HEK293 (cell line): ENCODE results near the gene BBX.

Source experiments
- KLF16 ChIP-seq: fragments of 450-650 bp; formaldehyde crosslinking; IDR thresholded peaks from 2 replicates; pipeline ENCODE4 v1.5.1; 2017; ENCODE audit warnings: missing biosample characterization, missing genetic modification characterization
- MYNN ChIP-seq: fragments of 450-650 bp; formaldehyde crosslinking; IDR thresholded peaks from 2 replicates; pipeline ENCODE4 v1.5.1; 2016; ENCODE audit warnings: missing biosample characterization, missing genetic modification characterization, borderline replicate concordance
- ZNF654 ChIP-seq: fragments of 450-650 bp; formaldehyde crosslinking; IDR thresholded peaks from 2 replicates; pipeline ENCODE4 v1.5.1; 2016; ENCODE audit warnings: low read depth, missing biosample characterization, missing genetic modification characterization
- TF ChIP-seq, protein P1 (sequence below): fragments of 450-650 bp; formaldehyde crosslinking; IDR thresholded peaks from 2 replicates; pipeline ENCODE4 v1.5.1; 2016; ENCODE audit warnings: missing biosample characterization, missing genetic modification characterization
- TF ChIP-seq, protein P2 (sequence below): fragments of 450-650 bp; formaldehyde crosslinking; IDR thresholded peaks from 2 replicates; pipeline ENCODE4 v1.5.1; 2016; ENCODE audit warnings: missing biosample characterization, missing genetic modification characterization
- TF ChIP-seq, protein P3 (sequence below): fragments of 450-650 bp; formaldehyde crosslinking; IDR thresholded peaks from 2 replicates; pipeline ENCODE4 v1.5.1; 2017; ENCODE audit warnings: missing biosample characterization, missing genetic modification characterization

DNA sequence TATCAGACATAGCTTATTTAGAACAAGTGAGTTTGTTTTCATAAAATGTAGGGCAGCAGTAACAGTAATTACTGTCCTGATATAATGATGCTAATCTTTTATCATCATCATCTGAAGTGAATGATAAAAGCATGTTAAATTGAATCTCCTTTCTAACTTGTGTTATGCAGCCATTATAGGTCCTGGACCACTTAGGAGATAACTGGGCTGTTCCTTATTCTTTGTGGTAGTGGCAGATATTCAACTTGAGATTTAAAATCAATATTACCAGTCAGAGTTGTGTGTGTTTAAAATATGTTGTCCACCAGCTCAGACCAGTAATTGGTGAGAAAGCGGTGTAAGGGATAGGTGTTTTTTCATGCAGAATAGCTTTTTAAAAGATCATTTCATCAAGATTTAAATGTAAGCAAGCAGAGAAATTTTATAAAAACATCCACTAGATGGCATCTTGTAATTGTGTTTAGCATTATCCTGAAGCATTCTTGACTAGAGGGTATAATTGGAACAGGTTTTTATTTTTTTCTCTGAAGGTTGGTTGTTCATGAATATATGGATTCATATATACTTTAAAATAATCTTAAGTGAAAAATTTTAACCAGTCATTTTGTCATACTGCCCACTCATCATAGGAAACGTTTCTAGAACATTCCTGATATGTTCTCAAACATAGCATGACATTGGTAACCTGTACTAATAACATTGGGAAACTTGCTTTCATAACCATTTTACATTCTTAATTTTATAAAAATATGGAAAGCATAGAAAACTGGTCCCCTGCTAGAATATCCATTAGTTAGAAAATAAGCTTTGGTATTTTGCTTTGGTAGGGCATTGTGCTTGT, 153.9 kb downstream of the BBX start:
- TF ChIP-seq, protein P1, sequence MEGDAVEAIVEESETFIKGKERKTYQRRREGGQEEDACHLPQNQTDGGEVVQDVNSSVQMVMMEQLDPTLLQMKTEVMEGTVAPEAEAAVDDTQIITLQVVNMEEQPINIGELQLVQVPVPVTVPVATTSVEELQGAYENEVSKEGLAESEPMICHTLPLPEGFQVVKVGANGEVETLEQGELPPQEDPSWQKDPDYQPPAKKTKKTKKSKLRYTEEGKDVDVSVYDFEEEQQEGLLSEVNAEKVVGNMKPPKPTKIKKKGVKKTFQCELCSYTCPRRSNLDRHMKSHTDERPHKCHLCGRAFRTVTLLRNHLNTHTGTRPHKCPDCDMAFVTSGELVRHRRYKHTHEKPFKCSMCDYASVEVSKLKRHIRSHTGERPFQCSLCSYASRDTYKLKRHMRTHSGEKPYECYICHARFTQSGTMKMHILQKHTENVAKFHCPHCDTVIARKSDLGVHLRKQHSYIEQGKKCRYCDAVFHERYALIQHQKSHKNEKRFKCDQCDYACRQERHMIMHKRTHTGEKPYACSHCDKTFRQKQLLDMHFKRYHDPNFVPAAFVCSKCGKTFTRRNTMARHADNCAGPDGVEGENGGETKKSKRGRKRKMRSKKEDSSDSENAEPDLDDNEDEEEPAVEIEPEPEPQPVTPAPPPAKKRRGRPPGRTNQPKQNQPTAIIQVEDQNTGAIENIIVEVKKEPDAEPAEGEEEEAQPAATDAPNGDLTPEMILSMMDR (tag by site-specific recombination) = no peak
- TF ChIP-seq MYNN (tag by site-specific recombination) = no peak
- TF ChIP-seq, protein P2, sequence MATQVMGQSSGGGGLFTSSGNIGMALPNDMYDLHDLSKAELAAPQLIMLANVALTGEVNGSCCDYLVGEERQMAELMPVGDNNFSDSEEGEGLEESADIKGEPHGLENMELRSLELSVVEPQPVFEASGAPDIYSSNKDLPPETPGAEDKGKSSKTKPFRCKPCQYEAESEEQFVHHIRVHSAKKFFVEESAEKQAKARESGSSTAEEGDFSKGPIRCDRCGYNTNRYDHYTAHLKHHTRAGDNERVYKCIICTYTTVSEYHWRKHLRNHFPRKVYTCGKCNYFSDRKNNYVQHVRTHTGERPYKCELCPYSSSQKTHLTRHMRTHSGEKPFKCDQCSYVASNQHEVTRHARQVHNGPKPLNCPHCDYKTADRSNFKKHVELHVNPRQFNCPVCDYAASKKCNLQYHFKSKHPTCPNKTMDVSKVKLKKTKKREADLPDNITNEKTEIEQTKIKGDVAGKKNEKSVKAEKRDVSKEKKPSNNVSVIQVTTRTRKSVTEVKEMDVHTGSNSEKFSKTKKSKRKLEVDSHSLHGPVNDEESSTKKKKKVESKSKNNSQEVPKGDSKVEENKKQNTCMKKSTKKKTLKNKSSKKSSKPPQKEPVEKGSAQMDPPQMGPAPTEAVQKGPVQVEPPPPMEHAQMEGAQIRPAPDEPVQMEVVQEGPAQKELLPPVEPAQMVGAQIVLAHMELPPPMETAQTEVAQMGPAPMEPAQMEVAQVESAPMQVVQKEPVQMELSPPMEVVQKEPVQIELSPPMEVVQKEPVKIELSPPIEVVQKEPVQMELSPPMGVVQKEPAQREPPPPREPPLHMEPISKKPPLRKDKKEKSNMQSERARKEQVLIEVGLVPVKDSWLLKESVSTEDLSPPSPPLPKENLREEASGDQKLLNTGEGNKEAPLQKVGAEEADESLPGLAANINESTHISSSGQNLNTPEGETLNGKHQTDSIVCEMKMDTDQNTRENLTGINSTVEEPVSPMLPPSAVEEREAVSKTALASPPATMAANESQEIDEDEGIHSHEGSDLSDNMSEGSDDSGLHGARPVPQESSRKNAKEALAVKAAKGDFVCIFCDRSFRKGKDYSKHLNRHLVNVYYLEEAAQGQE = no peak
- TF ChIP-seq ZNF654 (tag by site-specific recombination) = peak; percentile 56
- TF ChIP-seq KLF16 (tag by site-specific recombination) = no peak
- TF ChIP-seq, protein P3, sequence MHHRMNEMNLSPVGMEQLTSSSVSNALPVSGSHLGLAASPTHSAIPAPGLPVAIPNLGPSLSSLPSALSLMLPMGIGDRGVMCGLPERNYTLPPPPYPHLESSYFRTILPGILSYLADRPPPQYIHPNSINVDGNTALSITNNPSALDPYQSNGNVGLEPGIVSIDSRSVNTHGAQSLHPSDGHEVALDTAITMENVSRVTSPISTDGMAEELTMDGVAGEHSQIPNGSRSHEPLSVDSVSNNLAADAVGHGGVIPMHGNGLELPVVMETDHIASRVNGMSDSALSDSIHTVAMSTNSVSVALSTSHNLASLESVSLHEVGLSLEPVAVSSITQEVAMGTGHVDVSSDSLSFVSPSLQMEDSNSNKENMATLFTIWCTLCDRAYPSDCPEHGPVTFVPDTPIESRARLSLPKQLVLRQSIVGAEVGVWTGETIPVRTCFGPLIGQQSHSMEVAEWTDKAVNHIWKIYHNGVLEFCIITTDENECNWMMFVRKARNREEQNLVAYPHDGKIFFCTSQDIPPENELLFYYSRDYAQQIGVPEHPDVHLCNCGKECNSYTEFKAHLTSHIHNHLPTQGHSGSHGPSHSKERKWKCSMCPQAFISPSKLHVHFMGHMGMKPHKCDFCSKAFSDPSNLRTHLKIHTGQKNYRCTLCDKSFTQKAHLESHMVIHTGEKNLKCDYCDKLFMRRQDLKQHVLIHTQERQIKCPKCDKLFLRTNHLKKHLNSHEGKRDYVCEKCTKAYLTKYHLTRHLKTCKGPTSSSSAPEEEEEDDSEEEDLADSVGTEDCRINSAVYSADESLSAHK (tag by site-specific recombination) = no peak
